ENCODE measurements around the gene MLKL. TPM values are rescaled to one million over a fixed set of nuclear protein-coding genes. Genes with fewer than 3 reads are reported as not detected.

Gene MLKL
- total RNA-seq = 10 to 100 TPM; 13.3 to 22.6 (median 14.9) TPM

DNA sequence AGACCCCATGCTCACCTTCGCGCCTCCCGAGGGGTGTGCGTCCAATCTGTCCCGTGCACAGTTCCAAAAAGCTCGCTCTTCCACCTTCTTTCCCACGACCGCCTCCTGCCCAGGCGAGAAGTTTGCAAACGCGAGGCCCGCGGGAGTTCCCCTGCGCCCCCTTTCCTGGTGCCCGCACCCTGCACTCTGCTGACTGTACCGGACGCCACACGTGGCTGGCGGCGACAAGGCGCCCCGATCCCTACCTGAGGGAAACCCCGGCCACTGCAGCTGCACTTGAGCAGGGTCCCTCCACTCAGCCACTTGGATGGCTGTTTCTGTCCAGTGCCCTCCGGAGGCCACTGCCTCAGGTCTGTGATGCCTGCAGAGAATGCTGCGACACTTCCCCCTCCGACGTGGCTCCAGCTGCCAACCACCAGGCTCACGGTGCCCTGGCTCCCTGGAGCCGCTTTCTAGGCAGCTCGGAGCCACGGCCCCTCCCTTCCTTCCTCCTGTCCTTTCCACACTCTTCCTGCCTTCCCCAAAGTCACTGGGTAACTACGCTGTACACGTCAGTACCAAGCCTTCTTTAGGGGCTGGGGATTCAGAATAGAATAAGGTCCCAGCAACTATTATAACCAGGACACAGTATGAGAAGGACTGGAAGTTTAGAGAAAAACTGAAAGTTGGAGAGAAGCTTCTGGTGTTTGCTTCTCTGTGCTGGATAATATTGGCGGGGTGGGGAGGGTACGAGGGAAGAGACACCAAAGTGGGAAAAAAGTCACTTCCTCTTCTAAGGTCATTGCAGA is at the start of gene MLKL:
Gene MLKL, minus strand, starts transcription at position 425 of the 788 bp plus-strand sequence. CDS start 5,105 bp downstream, outside the sequence.
- H3K27ac ChIP-seq = peak within 1 kb of the TSS; percentile 80 to 85
- H3K36me3 ChIP-seq = no peaks in the 10 kb centered on the region
- DNase-seq (ENCODE audit: low spot score in 2 of 2) = no peak
- intact Hi-C loops (cut with DNase I; ENCODE audit: low total_unique reads) = no loop called here
- H3K4me3 ChIP-seq = peak within 1 kb of the TSS; percentile 73 to 93 (median 88)
- no peaks in the 10 kb centered on the region for H3K9me3 ChIP-seq
- H3K4me1 ChIP-seq = no peaks in the 10 kb centered on the region
- H3K27me3 ChIP-seq = no peaks in the 10 kb centered on the region
- TF ChIP-seq POLR2AphosphoS5 (IDR thresholded peaks at IDR 0.05) (no peak), POLR2A (IDR thresholded peaks at IDR 0.05) (no peak), CTCF (IDR thresholded peaks at IDR 0.05) (no peak)

DNA sequence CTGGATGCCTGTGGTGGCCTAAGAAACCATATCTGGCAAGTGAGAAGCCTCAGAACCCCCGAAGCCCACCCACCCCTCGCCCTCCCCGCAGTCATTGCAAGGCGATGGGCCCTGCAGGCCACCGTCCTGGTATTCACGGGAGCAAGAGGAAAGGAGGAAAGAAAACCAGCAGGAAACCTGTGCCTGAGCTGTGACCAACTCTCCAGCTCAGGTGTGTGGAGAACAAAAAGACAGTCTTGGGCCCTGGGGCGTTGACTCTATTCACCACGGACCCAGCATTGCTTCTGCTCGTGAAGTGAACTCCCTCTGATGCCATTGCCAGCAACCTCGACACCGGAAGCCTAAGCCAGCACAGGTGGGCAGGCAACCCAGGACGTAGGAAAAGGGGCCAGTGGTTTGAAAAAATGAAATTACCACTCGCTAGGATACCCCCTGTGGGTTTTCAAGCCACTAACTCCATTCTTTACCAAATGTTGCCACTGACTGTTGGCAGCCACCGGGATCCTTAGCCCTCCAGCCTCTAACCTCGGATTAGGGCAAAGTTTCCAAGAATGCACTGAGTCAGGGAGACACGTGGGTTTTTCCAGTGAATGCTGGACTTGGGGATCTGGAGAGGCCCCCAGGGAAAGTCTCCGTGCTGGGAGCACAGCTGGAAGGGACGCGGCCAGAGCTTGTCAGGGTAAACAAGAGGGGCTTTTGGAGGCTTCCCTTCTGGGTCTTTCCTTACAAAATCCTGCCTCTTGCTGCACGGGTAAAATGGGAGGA is 48.8 kb upstream of the MLKL start:
- H3K36me3 ChIP-seq = no peaks in the 10 kb centered on the region
- H3K4me3 ChIP-seq = peak overlapping the region in 2 of 3 donors; percentile 17 to 22
- peak overlapping the region; percentile 57 to 65 for H3K27ac ChIP-seq
- DNase-seq (ENCODE audit: low spot score in 2 of 2) = peak in 1 of 2 donors; percentile 37
- H3K4me1 ChIP-seq = no peaks in the 10 kb centered on the region
- no peaks in the 10 kb centered on the region for H3K9me3 ChIP-seq
- intact Hi-C loops (cut with DNase I; ENCODE audit: low total_unique reads) = no loop called here
- TF ChIP-seq POLR2AphosphoS5 (IDR thresholded peaks at IDR 0.05) = no peak
- no peak for TF ChIP-seq POLR2A (IDR thresholded peaks at IDR 0.05)
- TF ChIP-seq CTCF (IDR thresholded peaks at IDR 0.05) = no peak
- no peaks in the 10 kb centered on the region for H3K27me3 ChIP-seq

DNA sequence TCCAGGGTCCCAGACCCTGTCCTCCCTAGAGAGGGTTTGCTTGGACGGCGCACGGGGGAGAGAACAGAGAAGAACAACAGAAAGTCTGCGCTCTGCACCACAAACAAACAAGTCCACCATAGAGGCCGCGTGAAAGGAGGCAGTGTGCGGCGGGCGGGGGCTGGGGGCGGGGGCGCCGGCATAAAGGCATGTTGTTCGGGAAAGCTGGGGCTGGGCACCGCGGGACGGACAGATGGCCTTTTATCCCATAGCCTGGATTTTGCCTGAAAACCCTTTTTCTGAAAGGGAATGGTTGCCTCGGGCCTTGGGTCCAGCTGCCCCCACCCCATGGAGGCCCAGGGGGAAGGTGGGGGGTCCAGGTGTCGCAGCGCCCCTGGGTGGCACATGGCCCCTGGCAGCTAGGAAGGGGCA is 48.0 kb upstream of the MLKL start:
- no peaks in the 10 kb centered on the region for H3K4me1 ChIP-seq
- peak overlapping the region in 1 of 2 donors; percentile 65 for H3K27ac ChIP-seq
- TF ChIP-seq POLR2A (IDR thresholded peaks at IDR 0.05) (no peak), CTCF (IDR thresholded peaks at IDR 0.05) (no peak), POLR2AphosphoS5 (IDR thresholded peaks at IDR 0.05) (no peak)
- H3K9me3 ChIP-seq = no peaks in the 10 kb centered on the region
- no peak overlapping the region for H3K4me3 ChIP-seq
- no peaks in the 10 kb centered on the region for H3K27me3 ChIP-seq
- no peaks in the 10 kb centered on the region for H3K36me3 ChIP-seq
- intact Hi-C loops (cut with DNase I; ENCODE audit: low total_unique reads) = no loop called here
- DNase-seq (ENCODE audit: low spot score in 2 of 2) = no peak

DNA sequence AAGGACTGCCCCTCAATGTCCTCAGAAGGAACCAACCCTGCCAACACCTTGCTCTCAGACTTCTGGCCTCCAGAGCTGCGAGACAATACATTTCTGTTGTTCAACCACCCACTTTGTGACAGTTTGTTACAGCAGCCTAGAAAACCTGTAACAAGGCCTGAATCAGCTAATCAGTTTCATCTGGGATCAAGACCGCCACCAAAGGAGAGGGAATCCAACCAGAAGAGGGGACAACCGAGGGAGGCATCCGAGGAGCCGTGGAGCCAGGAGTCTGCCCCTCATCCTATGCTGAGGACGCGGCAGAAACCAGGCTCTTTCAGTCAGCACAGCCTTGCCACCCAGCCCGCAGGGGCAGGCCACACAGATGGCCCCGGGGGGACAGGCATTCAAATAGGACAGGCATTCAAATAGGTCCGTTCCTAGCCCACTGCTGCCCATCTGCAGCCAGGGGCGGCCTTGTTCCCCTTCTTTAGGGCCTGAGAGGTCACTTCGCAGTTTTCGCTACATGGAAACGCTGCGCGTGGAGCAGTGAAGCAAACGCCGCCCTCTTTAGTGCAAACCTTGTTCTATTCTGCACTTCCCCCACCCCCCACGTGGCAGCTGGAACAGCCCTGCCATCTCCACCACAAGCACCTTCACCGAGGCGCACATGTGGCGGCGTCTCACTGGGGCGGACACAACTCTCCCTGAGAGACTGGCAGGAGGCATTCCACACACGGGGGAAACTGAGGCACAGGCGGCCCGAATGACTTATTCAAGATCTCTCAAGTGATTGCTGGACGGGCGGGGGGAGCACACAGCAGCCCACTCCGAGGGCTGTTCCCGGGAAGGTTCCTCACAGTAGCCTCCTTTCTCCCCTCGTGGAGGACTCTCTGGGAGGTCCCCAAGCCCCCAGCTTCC is 47.3 kb upstream of the MLKL start:
- Histone ChIP-seq H3K27me3 (no peaks in the 10 kb centered on the region), H3K9me3 (no peaks in the 10 kb centered on the region), H3K36me3 (no peaks in the 10 kb centered on the region), H3K27ac (no peak overlapping the region), H3K4me3 (no peak overlapping the region), H3K4me1 (no peaks in the 10 kb centered on the region)
- intact Hi-C loops (cut with DNase I; ENCODE audit: low total_unique reads) = no loop called here
- TF ChIP-seq CTCF (IDR thresholded peaks at IDR 0.05) (no peak), POLR2A (IDR thresholded peaks at IDR 0.05) (no peak)
- no peak for DNase-seq (ENCODE audit: low spot score in 2 of 2)

All from breast epithelium (tissue), 4 donors.